ENCODE data around the gene FIBP. TPM values are rescaled to one million over a fixed set of nuclear protein-coding genes. Genes with fewer than 3 reads are reported as not detected.

Gene FIBP
- total and polyA plus RNA-seq, 2 of the 8 experiments (the other 6 are each of a cell fraction or from before 2014, with no cell fraction given): 74.3 to 173 TPM

DNA sequence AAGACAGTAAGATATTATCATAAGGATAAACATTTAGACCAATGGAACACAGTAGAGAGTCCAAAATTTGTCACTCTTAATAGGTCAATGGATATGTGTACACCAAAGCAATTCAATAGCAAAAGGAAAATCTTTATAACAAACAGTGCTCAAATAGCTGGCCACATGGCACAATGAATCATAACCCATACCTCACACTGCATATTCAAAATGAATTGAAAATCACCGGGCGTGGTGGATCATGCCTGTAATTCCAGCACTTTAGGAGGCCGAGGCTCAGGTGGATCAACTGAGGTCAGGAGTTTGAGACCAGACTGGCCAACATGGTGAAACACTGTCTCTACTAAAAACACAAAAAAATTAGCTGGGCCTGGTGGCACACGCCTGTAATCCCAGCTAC is 46.1 kb downstream of the FIBP start:
- H2BK15ac ChIP-seq (ENCODE audit: low read length): no peak overlapping the region
- no peaks in the 10 kb centered on the region for H4K20me1 ChIP-seq (replicated peaks in 1 of 2; ENCODE audit: control insufficient read depth in 1 of 2, insufficient read depth in 2 of 2, low read length in 2 of 2)
- FAIRE-seq (no peak), DNase-seq (ENCODE audit: low read depth in 1 of 2, low spot score in 2 of 2) (no peak)
- H3K4me1 ChIP-seq (replicated peaks in 1 of 4; ENCODE audit: control insufficient read depth in 3 of 4, insufficient read depth in 4 of 4, low read length in 3 of 4): no peaks in the 10 kb centered on the region
- H3K79me2 ChIP-seq (ENCODE audit: control insufficient read depth in 1 of 2, insufficient read depth in 2 of 2, low read length in 2 of 2): no peaks in the 10 kb centered on the region
- no peaks in the 10 kb centered on the region for H3K79me1 ChIP-seq (ENCODE audit: low read depth, low read length)
- 95% methylated on average over 4 of the region's 4 CpGs; no CpG with 5 or more reads in 1 of the 2 experiments for WGBS, 2 experiments (ENCODE audit: extremely low coverage in 1 of 2, insufficient coverage in 1 of 2, insufficient read length in 1 of 2, insufficient replicate concordance in 2 of 2, low coverage in 1 of 2, low lambda C conversion rate in 2 of 2, missing lambda C conversion rate in 1 of 2)
- H3K27me3 ChIP-seq (replicated peaks in 1 of 4; ENCODE audit: control insufficient read depth in 3 of 4, extremely low read depth in 1 of 4, insufficient read depth in 3 of 4, low read length in 3 of 4): no peaks in the 10 kb centered on the region
- no peak overlapping the region for H3K56ac ChIP-seq (replicated peaks; ENCODE audit: insufficient read length, low read depth, low read length)
- ChIA-PET POLR2A (ENCODE audit: partially characterized antibody) (interaction anchor here (1.5 to 38.3 kb wide), 2 partner anchors 9 to 33 kb away, joined by 5 to 1071 read pairs; partner anchors contain the start of genes CCDC85B, CFL1, CTSW and EFEMP2), CTCF (ENCODE audit: partially characterized antibody) (interaction anchor here (1.9 to 15.2 kb wide), 3 partner anchors 9 to 43 kb away, joined by 7 to 283 read pairs (median 48); partner anchors contain the start of genes CCDC85B, CTSW, FIBP and SNX32)
- no peak overlapping the region for H2BK5ac ChIP-seq (ENCODE audit: low read depth, low read length)
- H3K9ac ChIP-seq (replicated peaks in 1 of 4; ENCODE audit: extremely low read depth in 1 of 4, low read depth in 3 of 4, low read length in 3 of 4): no peak overlapping the region
- H4K91ac ChIP-seq (replicated peaks; ENCODE audit: insufficient read length, low read length): no peak overlapping the region
- no peaks in the 10 kb centered on the region for H3K36me3 ChIP-seq (ENCODE audit: control insufficient read depth in 2 of 4, insufficient read depth in 4 of 4, low read length in 3 of 4)
- no peak overlapping the region for H3K27ac ChIP-seq (ENCODE audit: low read depth, low read length)
- no peak overlapping the region for H2BK12ac ChIP-seq (ENCODE audit: low read depth, low read length)
- H4K8ac ChIP-seq (ENCODE audit: extremely low read depth, insufficient read depth, low read length): no peak overlapping the region
- no peak overlapping the region for H2AK5ac ChIP-seq (ENCODE audit: low read depth, low read length)
- no peak overlapping the region for H3K4me3 ChIP-seq (ENCODE audit: extremely low read depth in 1 of 4, insufficient read depth in 2 of 4, low read depth in 3 of 4, low read length in 4 of 4)
- no peak overlapping the region for H4K5ac ChIP-seq (ENCODE audit: insufficient read length, low read depth, low read length)
- no peak overlapping the region for H3K18ac ChIP-seq (ENCODE audit: extremely low read depth, low read length)
- no peaks in the 10 kb centered on the region for H3K23me2 ChIP-seq (ENCODE audit: low read depth, low read length)
- H2BK120ac ChIP-seq (replicated peaks; ENCODE audit: low read depth, low read length): no peak overlapping the region
- TF ChIP-seq NRF1 (IDR thresholded peaks at IDR 0.05; ENCODE audit: low read depth, low read length) (no peak), SRF (IDR thresholded peaks at IDR 0.05; ENCODE audit: low read depth, low read length) (no peak), YY1 (IDR thresholded peaks at IDR 0.05; ENCODE audit: low read depth, low read length) (no peak), CBX5 (IDR thresholded peaks at IDR 0.05; ENCODE audit: low read depth, low read length) (no peak)
- H3K4me2 ChIP-seq (ENCODE audit: insufficient read depth in 1 of 2, low read depth in 2 of 2, low read length in 2 of 2): no peak overlapping the region
- H3K23ac ChIP-seq (ENCODE audit: insufficient read length): no peak overlapping the region
- H2AFZ ChIP-seq (ENCODE audit: low read length): no peak overlapping the region
- no peak overlapping the region for H2BK20ac ChIP-seq (ENCODE audit: low read length)
- H3K9me3 ChIP-seq (ENCODE audit: insufficient read depth in 2 of 2, low read depth in 1 of 2, low read length in 1 of 2): no peaks in the 10 kb centered on the region
- no peak overlapping the region for H3K14ac ChIP-seq (ENCODE audit: insufficient read length)
- no peak overlapping the region for H3K4ac ChIP-seq (replicated peaks; ENCODE audit: insufficient read length, low read depth, low read length)
